Hepatocyte (in vitro differentiated cells): ENCODE results near the gene TMEM116. TPM values are rescaled to one million over a fixed set of nuclear protein-coding genes. Genes with fewer than 3 reads are reported as not detected.

Experiments
- DNase-seq: peaks from one replicate; pipeline ENCODE4 v3.0.0-alpha.2; 2016; ENCODE audit warnings: low spot score
- H2AFZ ChIP-seq: fragments of 200-600 bp; sonication (generic); 2 replicates; pipeline ENCODE4 v1.6.0; 2016; ENCODE audit warnings: antibody characterized with exemption, mild to moderate bottlenecking
- H3K27ac ChIP-seq: fragments of 200-600 bp; sonication (generic); 2 replicates; pipeline ENCODE4 v1.5.1; 2016; ENCODE audit warnings: mild to moderate bottlenecking
- H3K27me3 ChIP-seq: fragments of 200-600 bp; sonication (generic); 2 replicates; pipeline ENCODE4 v1.6.1; 2016
- H3K36me3 ChIP-seq: fragments of 200-600 bp; sonication (generic); replicated peaks from 2 replicates; pipeline ENCODE4 v1.5.1; 2016; ENCODE audit warnings: low read depth; ENCODE audit not compliant: insufficient read depth
- H3K4me1 ChIP-seq: fragments of 200-600 bp; sonication (generic); 2 replicates; pipeline ENCODE4 v1.5.1; 2016; ENCODE audit warnings: mild to moderate bottlenecking, moderate library complexity; ENCODE audit not compliant: insufficient read depth
- H3K4me2 ChIP-seq: fragments of 200-600 bp; sonication (generic); 2 replicates; pipeline ENCODE4 v1.6.0; 2016
- H3K4me3 ChIP-seq: fragments of 200-600 bp; sonication (generic); 2 replicates; pipeline ENCODE4 v1.5.1; 2016; ENCODE audit warnings: mild to moderate bottlenecking
- H3K79me2 ChIP-seq: fragments of 200-600 bp; sonication (generic); 2 replicates; pipeline ENCODE4 v1.6.0; 2017; ENCODE audit warnings: mild to moderate bottlenecking
- H3K9me2 ChIP-seq: fragments of 200-600 bp; sonication (generic); replicated peaks from 2 replicates; pipeline ENCODE4 v1.6.0; 2017; ENCODE audit warnings: mild to moderate bottlenecking; ENCODE audit not compliant: insufficient read depth
- H3K9me3 ChIP-seq: fragments of 200-600 bp; sonication (generic); 2 replicates; pipeline ENCODE4 v1.5.1; 2016; ENCODE audit warnings: low read depth, mild to moderate bottlenecking
- H4K20me1 ChIP-seq: fragments of 200-600 bp; sonication (generic); 2 replicates; pipeline ENCODE4 v1.6.0; 2016; ENCODE audit warnings: mild to moderate bottlenecking; ENCODE audit not compliant: insufficient read depth, poor library complexity, severe bottlenecking
- EZH2 ChIP-seq: fragments of 200-600 bp; sonication (generic); IDR thresholded peaks from 2 replicates; pipeline ENCODE4 v1.6.1; 2016; ENCODE audit warnings: antibody characterized with exemption, mild to moderate bottlenecking, borderline replicate concordance
- EZH2phosphoT487 ChIP-seq: fragments of 200-600 bp; sonication (generic); IDR thresholded peaks from one replicate; pipeline ENCODE4 v1.6.1; 2018; ENCODE audit warnings: antibody characterized with exemption, mild to moderate bottlenecking, low read depth, moderate library complexity; ENCODE audit not compliant: unreplicated experiment, severe bottlenecking
- WGBS: methylation state at CpG from one replicate; pipeline ENCODE4 v1.1.6; 2016; ENCODE audit warnings: low lambda C conversion rate; ENCODE audit errors: missing lambda C conversion rate; 5-methylcytosine and 5-hydroxymethylcytosine counted together
- polyA plus RNA-seq: library from polyadenylated mRNA; unstranded; fragments of >200 nt; fragmentation: Nextera tagmentation; extraction: Ambion mirVana; gene quantifications from 2 replicates; pipeline ENCODE4 v1.2.1, GENCODE V29; 2016
- total RNA-seq: library from RNA; depleted of rRNA; stranded (reverse); fragments of >200 nt; gene quantifications from 2 replicates; pipeline ENCODE4 v1.2.3, GENCODE V29; 2014
- TF ChIP-seq, protein P1 (sequence below): fragments of 200-600 bp; sonication (generic); IDR thresholded peaks from 2 replicates; pipeline ENCODE4 v1.5.1; 2016; ENCODE audit warnings: antibody characterized with exemption, mild to moderate bottlenecking; ENCODE audit not compliant: poor library complexity

Gene TMEM116
- total and polyA plus RNA-seq, 2 experiments from 2014 or later: 11.2 to 13.1 TPM

DNA sequence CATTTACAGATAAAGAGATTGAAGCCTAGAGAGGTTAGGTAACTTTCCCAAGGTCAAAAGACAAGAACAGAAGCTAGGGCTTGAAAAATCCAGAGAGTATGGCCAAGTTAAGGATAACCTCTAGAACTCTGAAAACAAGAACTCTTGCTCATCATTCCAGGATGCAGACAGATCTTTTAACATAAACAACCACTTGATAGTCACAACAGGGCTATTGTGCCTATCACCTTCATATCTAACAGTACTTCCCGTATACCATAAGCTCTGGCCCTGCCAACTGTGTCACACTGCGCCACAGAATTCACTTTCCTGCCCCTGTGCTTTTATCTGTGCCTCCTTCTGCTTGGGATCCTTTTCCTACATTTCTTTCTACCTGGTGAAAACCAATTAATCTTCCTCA is 18.5 kb upstream of the TMEM116 start:
- TF ChIP-seq EZH2phosphoT487 (no peak), EZH2 (no peak)
- TF ChIP-seq, protein P1, sequence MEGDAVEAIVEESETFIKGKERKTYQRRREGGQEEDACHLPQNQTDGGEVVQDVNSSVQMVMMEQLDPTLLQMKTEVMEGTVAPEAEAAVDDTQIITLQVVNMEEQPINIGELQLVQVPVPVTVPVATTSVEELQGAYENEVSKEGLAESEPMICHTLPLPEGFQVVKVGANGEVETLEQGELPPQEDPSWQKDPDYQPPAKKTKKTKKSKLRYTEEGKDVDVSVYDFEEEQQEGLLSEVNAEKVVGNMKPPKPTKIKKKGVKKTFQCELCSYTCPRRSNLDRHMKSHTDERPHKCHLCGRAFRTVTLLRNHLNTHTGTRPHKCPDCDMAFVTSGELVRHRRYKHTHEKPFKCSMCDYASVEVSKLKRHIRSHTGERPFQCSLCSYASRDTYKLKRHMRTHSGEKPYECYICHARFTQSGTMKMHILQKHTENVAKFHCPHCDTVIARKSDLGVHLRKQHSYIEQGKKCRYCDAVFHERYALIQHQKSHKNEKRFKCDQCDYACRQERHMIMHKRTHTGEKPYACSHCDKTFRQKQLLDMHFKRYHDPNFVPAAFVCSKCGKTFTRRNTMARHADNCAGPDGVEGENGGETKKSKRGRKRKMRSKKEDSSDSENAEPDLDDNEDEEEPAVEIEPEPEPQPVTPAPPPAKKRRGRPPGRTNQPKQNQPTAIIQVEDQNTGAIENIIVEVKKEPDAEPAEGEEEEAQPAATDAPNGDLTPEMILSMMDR: no peak
- 91% methylated on average over 2 of the region's 2 CpGs for WGBS

DNA sequence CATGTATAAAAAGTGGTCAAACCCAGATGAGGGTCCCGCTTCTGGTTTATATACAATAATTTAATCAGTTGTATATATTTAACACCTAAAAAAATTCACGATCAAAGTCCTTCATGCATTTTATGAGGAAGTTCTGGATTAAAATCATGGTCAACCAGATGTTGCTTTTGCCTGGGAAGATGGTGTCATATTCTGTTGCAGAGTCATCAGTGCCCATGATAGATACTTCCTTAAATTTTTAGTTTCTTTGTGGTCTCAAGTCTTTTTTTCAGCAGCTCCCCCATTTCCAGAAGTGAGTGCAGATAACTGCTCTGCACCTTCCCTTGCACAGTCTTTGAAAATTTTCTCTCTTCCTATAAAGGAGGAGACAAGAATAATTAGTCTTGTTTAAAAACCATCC is 16.3 kb upstream of the TMEM116 start:
- Histone ChIP-seq H3K9me2 (no peaks in the 10 kb centered on the region), H2AFZ (no peak overlapping the region), H3K4me2 (no peak overlapping the region), H4K20me1 (no peaks in the 10 kb centered on the region), H3K4me1 (no peaks in the 10 kb centered on the region), H3K9me3 (no peaks in the 10 kb centered on the region), H3K27ac (no peak overlapping the region), H3K79me2 (no peaks in the 10 kb centered on the region), H3K4me3 (no peak overlapping the region), H3K36me3 (no peaks in the 10 kb centered on the region), H3K27me3 (no peaks in the 10 kb centered on the region)
- no peak for DNase-seq
- WGBS: 92% methylated on average over 2 of the region's 2 CpGs
- TF ChIP-seq, protein P1: no peak
- TF ChIP-seq EZH2 (no peak), EZH2phosphoT487 (no peak)

More for the DNA sequence above, 18.5 kb upstream of the TMEM116 start:
- no peak overlapping the region for H2AFZ ChIP-seq
- no peaks in the 10 kb centered on the region for H3K79me2 ChIP-seq
- no peak overlapping the region for H3K27ac ChIP-seq
- H3K4me1 ChIP-seq: no peaks in the 10 kb centered on the region
- H3K9me2 ChIP-seq: no peaks in the 10 kb centered on the region
- H3K9me3 ChIP-seq: no peaks in the 10 kb centered on the region
- no peak for DNase-seq
- H3K27me3 ChIP-seq: no peaks in the 10 kb centered on the region
- H3K4me2 ChIP-seq: no peak overlapping the region
- no peak overlapping the region for H3K4me3 ChIP-seq
- H3K36me3 ChIP-seq: no peaks in the 10 kb centered on the region
- H4K20me1 ChIP-seq: no peaks in the 10 kb centered on the region

DNA sequence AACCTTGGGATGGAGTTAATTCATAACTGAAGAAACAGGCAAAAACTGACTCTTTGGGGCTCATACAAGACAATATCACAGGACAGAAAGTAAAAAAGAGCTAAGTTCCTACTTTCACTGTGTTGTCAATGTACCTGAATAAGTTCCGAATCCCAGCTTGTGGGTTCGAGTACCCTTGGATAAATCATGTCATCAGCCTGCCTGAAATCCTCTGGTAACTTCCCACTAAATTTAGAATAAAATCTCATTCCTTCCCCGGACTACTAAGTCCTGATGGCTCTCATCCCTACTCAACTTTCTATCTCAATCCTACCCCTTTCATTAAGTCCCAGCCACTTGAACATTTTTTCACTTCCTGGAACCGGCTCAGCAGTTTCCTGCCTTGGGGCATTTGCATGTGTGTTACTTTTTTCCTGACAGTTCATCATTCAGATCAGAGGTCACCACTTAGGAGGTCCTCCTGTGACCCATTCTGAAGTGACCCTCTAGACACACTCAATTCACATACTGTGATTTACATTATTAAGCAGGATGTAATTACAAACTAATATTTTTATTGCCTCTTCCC is 12.9 kb upstream of the TMEM116 start:
- Histone ChIP-seq H3K27me3 (no peaks in the 10 kb centered on the region), H3K36me3 (no peaks in the 10 kb centered on the region), H3K9me2 (no peaks in the 10 kb centered on the region), H4K20me1 (no peaks in the 10 kb centered on the region), H2AFZ (no peak overlapping the region), H3K9me3 (no peaks in the 10 kb centered on the region), H3K4me1 (no peaks in the 10 kb centered on the region), H3K4me3 (no peak overlapping the region), H3K4me2 (no peak overlapping the region), H3K79me2 (peaks cover 7% of the 10 kb centered on the region), H3K27ac (no peak overlapping the region)
- TF ChIP-seq EZH2phosphoT487 (no peak), EZH2 (no peak)
- TF ChIP-seq, protein P1: no peak
- 85% methylated on average over 4 of the region's 4 CpGs for WGBS
- DNase-seq: no peak
